Activated naive CD4-positive, alpha-beta T cell treated with anti-CD3 and anti-CD28 coated beads, Interleukin-2, amount 10 ng/mL, durations not matched to agents 7 days and 5 days (primary cell): ENCODE measurements around the gene PAK6.

Source experiments
- CTCF ChIA-PET: fragments of 350-600 bp; sonication (Branson Sonifier 250); formaldehyde crosslinking; loops from one replicate; lab custom pipeline; 2021; ENCODE audit warnings: antibody characterized with exemption; lab: Charles Lee
- DNase-seq: peaks from one replicate; pipeline ENCODE4 v3.0.0-alpha.2; 2020
- H3K27ac Mint-ChIP-seq: one replicate; pipeline ENCODE4 v1.8.0; 2021; ENCODE audit warnings: mild to moderate bottlenecking, moderate library complexity, mixed read lengths
- H3K27me3 Mint-ChIP-seq: one replicate; pipeline ENCODE4 v1.8.0; 2021; ENCODE audit warnings: mild to moderate bottlenecking, mixed read lengths
- H3K36me3 Mint-ChIP-seq: one replicate; pipeline ENCODE4 v1.8.0; 2021; ENCODE audit warnings: mixed read lengths
- H3K4me1 Mint-ChIP-seq: one replicate; pipeline ENCODE4 v1.8.0; 2021; ENCODE audit warnings: mixed read lengths
- H3K4me3 Mint-ChIP-seq: one replicate; pipeline ENCODE4 v1.8.0; 2021; ENCODE audit warnings: mild to moderate bottlenecking, moderate library complexity, mixed read lengths
- H3K9me3 Mint-ChIP-seq: one replicate; pipeline ENCODE4 v1.8.0; 2021; ENCODE audit warnings: mixed read lengths

PAK6 gene

DNA sequence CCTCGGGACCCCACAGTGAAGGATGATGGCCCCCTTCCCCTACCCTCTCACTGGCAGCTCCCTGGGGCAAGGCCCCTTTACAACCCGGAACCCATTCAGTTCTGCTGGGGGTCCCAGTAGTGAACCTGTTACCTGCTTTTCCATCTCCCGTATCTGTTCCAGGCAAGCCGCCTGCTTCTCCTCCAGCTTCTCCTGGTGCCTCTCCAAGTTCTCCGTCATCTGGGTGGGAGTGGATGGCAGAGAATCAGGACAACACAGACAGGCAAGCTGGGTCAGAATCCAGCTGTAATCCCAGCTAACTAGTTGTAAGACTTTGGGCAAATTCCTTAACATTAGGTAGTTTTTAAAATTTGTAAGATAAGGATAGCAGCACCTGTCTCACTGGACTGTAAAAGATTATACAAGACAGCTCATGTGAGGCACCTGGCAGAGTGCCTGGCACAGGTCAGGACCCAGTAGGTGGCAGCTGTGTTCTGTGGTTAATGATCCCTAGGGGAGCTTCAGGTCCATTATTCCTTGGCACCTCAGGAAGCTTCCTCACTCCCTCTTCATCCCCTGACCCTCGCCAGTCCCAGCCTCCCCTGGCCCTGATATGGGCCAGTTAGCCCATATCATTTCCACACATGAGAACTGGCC, 50.4 kb downstream of the PAK6 start:
- Mint-ChIP-seq H3K4me1 (no peaks in the 10 kb centered on the region), H3K36me3 (peaks cover 12% of the 10 kb centered on the region), H3K9me3 (no peaks in the 10 kb centered on the region), H3K4me3 (no peak overlapping the region), H3K27me3 (peaks cover 9% of the 10 kb centered on the region), H3K27ac (no peak overlapping the region)
- no peak for DNase-seq
- CTCF ChIA-PET = interaction anchor here (0.7 to 8.5 kb wide), 4 partner anchors 10 to 49 kb away, joined by 3 to 81 read pairs (median 12); partner anchors contain the start of gene PLCB2

DNA sequence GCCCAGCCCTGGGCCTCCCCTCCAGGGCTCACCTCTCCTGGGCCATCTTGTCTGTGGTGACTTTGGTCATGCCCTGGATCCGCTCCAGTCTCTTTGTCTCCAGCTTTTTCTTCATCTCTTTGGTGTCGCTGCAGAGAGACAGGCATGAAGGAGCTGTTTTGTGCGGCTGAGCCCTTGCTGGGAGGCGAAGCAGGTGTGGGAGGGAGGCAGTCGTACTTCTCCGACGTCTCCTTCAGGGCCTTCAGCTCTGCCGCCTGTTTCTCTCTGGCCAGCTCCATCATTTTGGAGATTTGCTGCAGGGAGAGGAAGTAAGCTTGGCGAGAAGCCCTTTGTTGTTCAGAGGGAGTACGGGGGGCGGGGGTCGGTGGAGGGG, 51.7 kb downstream of the PAK6 start:
- H3K27me3 Mint-ChIP-seq = no peaks in the 10 kb centered on the region
- no peak for DNase-seq
- no peaks in the 10 kb centered on the region for H3K9me3 Mint-ChIP-seq
- H3K4me3 Mint-ChIP-seq = no peak overlapping the region
- H3K36me3 Mint-ChIP-seq = peaks cover 16% of the 10 kb centered on the region
- no peaks in the 10 kb centered on the region for H3K4me1 Mint-ChIP-seq
- CTCF ChIA-PET = interaction anchor here (0.7 to 8.5 kb wide), 3 partner anchors 12 to 19 kb away, joined by 3 to 81 read pairs (median 22); partner anchors contain the start of gene PLCB2
- H3K27ac Mint-ChIP-seq = no peak overlapping the region

DNA sequence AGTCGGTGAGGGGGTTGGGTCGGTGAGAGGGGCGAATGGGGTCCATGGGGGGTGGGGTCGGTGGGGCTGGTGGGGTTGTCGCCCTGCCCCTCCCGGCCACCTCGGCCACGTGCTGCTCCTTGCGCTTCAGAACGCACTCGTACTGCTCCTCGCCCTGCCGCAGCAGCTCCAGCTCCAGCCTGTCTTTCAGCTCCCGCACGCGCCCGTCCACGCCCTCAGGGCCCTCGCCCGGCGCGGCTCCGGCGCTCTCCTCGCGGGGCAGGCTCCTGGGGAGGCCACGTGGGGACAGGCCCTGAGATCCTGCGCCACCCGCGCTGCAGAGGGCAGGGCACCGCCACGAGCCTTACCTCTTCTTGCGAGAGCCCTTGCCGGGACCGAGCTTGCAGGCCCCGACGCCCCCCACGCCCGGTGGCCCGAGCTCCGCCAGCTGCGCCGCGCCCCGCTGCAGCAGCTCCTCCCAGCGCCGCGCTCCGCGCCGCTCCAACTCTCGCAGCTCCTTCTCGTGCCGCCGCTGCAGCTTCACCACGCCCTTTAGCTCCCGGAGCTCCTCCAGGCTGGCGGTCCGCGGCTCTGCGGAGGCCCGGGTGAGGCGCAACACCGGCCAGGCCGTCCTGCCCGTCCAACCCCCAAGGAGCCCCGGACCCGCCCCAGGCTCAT, 52.2 kb downstream of the PAK6 start:
- Mint-ChIP-seq H3K27ac (no peak overlapping the region), H3K36me3 (peaks cover 17% of the 10 kb centered on the region), H3K4me3 (no peak overlapping the region), H3K9me3 (no peaks in the 10 kb centered on the region), H3K4me1 (no peaks in the 10 kb centered on the region), H3K27me3 (no peaks in the 10 kb centered on the region)
- no peak for DNase-seq
- CTCF ChIA-PET = interaction anchor here (0.7 to 8.5 kb wide), 4 partner anchors 12 to 54 kb away, joined by 3 to 81 read pairs (median 13); partner anchors contain the start of gene PLCB2

DNA sequence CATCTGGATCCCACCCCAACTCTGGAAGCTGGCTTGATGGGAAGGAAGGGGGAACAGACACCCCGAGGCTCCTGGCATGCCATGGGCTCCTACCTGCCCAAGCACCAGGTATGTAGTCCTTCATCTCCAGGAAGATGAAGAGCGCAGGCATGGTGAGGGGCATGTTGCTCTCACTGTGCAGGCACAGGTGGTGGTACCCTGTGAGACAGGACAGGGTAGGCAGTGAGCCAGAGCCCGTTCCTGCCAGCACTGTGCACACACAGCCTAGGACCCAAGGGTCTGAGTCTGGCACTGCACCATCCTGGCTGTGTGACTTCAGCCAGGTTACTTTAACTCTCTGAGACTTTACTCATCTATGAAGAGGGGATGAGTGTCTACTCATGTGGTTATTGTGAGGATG, 53.4 kb downstream of the PAK6 start:
- CTCF ChIA-PET = interaction anchor here (1.4 to 8.5 kb wide), 2 partner anchors 17 to 52 kb away, joined by 4 to 81 read pairs; partner anchors contain the start of gene PLCB2
- H3K4me3 Mint-ChIP-seq = no peak overlapping the region
- no peaks in the 10 kb centered on the region for H3K27me3 Mint-ChIP-seq
- no peak for DNase-seq
- no peaks in the 10 kb centered on the region for H3K9me3 Mint-ChIP-seq
- no peaks in the 10 kb centered on the region for H3K4me1 Mint-ChIP-seq
- no peak overlapping the region for H3K27ac Mint-ChIP-seq
- peaks cover 20% of the 10 kb centered on the region for H3K36me3 Mint-ChIP-seq

DNA sequence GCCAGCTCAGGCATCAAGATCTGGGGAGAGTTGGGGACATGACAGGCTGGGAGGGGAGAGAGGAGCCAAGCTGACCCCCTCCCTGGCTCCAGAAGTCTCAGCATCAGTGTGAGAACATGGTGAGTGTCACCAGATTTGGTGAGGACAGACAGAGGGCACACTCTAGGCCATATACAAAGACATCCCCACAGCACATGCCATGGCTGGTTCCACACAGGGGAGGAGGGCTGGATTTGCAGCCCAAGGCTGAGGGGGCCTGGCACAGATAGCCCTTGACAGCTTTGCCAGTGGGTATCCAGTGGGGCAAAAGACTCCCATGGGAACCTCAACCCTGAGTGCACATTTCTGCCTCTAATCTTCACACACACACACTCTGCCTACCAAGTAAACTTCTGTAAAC, 54.1 kb downstream of the PAK6 start:
- no peaks in the 10 kb centered on the region for H3K9me3 Mint-ChIP-seq
- H3K27ac Mint-ChIP-seq = no peak overlapping the region
- H3K4me3 Mint-ChIP-seq = no peak overlapping the region
- H3K4me1 Mint-ChIP-seq = no peaks in the 10 kb centered on the region
- no peaks in the 10 kb centered on the region for H3K27me3 Mint-ChIP-seq
- no peak for DNase-seq
- CTCF ChIA-PET = interaction anchor here (0.8 to 8.5 kb wide), 3 partner anchors 10 to 16 kb away, joined by 3 to 81 read pairs (median 4); partner anchors contain the start of genes ANKRD63 and PLCB2
- peaks cover 21% of the 10 kb centered on the region for H3K36me3 Mint-ChIP-seq

DNA sequence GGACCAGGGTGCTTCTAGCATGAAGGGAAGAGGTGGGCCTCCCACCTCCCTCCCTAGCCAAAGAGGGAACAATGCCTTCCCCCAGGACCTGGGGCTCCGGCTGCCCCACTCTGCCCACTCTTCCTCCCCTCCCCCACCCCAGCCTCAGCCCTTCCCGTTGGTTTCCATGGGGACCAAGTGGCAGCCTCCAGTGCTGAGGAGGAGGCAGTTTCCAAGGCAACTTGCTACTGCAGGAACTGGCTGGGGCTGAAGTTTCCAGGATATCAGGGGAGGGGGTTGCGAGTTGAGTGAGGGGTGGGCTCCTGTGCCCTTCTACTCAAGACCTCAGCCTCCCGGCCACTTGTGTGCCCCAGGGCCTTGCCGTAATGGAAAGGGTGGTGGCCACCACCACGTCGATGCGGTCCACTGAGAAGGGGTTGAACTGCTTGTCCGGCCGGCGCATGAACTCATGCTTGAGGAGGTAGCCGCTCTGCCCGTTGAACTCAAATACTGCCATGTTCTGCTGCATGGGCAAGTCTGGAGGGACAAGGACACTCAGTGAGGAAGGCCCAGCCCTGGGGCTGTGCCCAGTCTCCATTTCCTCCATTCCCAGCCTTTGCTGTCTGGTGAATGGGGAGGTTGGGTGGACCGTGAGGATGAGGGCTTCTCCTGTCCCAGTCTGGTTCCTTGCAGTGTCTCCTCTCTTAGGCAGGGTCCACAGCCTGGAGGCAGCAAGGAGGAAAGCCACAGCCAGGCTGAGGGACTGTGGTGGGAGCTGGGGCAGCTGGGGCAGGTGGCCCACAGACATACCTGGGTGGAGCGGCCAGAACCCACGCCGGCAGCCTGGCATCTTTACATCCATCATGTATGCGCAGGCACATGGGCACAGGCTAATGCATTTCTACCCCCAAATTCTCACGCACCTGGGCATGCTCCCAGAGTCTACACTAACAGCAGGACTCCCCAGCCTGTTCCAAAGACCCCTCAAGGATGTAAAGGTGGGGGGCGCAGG, 55.3 kb downstream of the PAK6 start:
- H3K9me3 Mint-ChIP-seq = no peaks in the 10 kb centered on the region
- CTCF ChIA-PET = interaction anchor here (0.8 to 3.9 kb wide), 3 partner anchors 11 to 15 kb away, joined by 3 to 20 read pairs (median 4); partner anchors contain the start of genes ANKRD63 and PLCB2
- no peak overlapping the region for H3K4me3 Mint-ChIP-seq
- H3K27me3 Mint-ChIP-seq = no peaks in the 10 kb centered on the region
- H3K27ac Mint-ChIP-seq = no peak overlapping the region
- H3K4me1 Mint-ChIP-seq = no peaks in the 10 kb centered on the region
- peaks cover 21% of the 10 kb centered on the region for H3K36me3 Mint-ChIP-seq
- no peak for DNase-seq

DNA sequence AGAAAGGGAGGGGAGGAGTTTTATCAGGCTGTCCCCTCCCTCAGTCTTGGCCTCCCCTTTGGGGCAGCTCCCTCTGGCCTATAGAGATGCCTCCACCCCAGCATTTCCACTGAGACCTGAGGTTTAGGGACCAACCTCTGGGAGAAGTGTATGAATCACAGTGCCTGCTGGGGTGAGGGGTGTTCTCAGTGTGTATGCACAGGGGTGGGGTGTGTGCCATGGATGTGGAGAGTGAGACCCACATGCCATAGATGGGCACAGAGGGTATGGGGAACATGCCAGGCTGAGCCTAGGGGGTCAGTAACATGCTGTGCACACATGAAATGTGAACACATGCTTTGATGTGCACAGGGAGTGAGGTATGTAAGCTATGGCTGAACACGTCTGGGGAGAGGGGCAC, 56.4 kb downstream of the PAK6 start:
- no peak overlapping the region for H3K27ac Mint-ChIP-seq
- no peaks in the 10 kb centered on the region for H3K27me3 Mint-ChIP-seq
- H3K36me3 Mint-ChIP-seq = peaks cover 28% of the 10 kb centered on the region
- DNase-seq = no peak
- no peaks in the 10 kb centered on the region for H3K4me1 Mint-ChIP-seq
- CTCF ChIA-PET = interaction anchor here (0.6 to 3.9 kb wide), 2 partner anchors 13 to 109 kb away, joined by 3 to 20 read pairs; partner anchors contain the start of gene PLCB2
- H3K9me3 Mint-ChIP-seq = peaks cover 6% of the 10 kb centered on the region
- no peak overlapping the region for H3K4me3 Mint-ChIP-seq

DNA sequence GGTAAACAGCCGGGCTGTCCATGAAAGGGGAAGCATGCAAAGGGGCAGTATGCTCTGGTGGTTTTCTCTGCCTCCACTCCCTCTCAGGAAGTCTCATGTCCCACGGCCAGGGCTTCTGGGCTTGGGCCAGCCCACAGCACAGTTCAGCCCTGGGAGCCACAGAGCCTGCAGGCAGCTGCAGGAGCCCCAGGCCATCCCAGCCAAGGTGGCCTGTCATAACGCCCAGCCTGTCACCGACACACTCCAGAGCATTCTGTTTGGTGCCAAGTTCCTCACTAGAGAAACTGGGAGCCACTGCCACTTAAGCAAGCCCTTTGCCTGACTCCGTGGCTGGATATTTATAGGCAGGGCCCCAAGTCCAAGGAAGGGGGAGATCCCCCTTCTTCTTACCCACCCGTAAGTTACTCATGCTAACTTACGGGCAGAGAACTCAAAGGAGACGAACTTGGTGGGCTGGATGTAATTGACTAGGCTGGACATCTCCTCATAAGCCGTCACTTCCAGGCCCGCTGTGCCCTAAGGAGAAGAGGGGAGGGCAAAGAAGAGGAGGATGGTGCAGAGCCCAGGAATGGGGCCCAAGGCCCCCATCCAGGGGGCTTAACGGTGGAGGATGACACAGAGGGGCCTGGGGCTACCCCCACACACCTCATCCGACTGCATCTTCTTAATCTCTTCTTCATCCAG, 57.2 kb downstream of the PAK6 start:
- no peaks in the 10 kb centered on the region for H3K4me1 Mint-ChIP-seq
- CTCF ChIA-PET = interaction anchor here (1.4 to 3.9 kb wide), 2 partner anchors 12 to 21 kb away, joined by 5 to 20 read pairs; partner anchors contain the start of gene PLCB2
- no peaks in the 10 kb centered on the region for H3K27me3 Mint-ChIP-seq
- no peak overlapping the region for H3K4me3 Mint-ChIP-seq
- H3K9me3 Mint-ChIP-seq = peaks cover 10% of the 10 kb centered on the region
- H3K36me3 Mint-ChIP-seq = peaks cover 36% of the 10 kb centered on the region
- no peak for DNase-seq
- H3K27ac Mint-ChIP-seq = no peak overlapping the region

DNA sequence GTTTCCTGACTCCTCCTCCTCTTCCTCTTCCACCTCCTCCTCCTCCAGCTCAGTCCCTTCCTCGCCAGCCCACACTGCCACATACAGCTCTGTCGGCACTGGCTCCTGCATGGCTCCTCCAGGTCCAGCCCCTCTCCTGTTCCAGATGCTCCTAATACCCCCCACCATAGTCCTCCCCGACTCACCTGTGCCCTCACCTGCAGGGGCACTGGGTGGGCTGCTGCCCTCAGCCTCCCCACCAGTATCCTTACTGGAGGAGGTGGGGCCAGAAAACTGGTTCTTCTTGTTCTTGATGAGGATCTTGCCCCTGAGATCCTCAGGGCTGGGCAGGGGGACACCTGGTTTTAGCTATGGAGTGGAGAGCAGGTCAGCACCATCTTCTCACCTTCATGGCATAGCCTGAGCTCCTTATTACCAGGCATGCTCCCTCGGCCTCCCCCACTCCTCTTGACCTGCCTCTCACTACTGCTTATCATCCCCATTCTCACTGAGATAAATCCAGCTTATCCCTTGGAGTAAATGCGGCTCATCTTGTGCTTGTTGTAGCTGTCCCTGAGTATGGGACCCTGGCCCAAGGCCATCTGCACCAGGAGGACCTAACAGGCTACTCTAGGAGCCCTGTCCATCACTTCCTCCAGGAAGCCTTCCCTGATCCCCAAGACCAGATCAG, 57.8 kb downstream of the PAK6 start:
- no peaks in the 10 kb centered on the region for H3K27me3 Mint-ChIP-seq
- no peak overlapping the region for H3K4me3 Mint-ChIP-seq
- H3K9me3 Mint-ChIP-seq = peaks cover 10% of the 10 kb centered on the region
- no peak overlapping the region for H3K27ac Mint-ChIP-seq
- H3K4me1 Mint-ChIP-seq = no peaks in the 10 kb centered on the region
- DNase-seq = no peak
- peaks cover 41% of the 10 kb centered on the region for H3K36me3 Mint-ChIP-seq
- CTCF ChIA-PET = interaction anchor here (1.4 to 3.9 kb wide), 2 partner anchors 12 to 22 kb away, joined by 5 to 20 read pairs; partner anchors contain the start of gene PLCB2

DNA sequence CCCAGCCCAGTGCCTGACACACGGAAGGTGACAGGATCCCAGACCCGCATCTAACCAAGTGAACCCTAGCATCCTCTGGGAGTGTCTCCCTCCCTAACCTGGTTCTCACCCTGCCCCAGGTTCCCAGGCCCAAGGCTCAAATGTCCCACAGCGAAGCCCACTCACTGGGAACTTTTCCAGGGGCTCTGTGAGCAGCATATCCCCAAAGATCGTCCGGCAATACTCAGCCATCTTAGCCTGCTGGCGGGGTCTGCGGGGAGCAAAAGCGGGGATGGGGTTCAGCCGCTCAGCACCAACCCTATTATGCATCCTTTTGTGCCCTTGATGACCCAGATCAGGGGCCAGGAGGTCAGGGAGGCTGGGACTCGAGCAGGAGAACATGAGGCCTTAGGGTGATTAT, 58.5 kb downstream of the PAK6 start:
- no peaks in the 10 kb centered on the region for H3K4me1 Mint-ChIP-seq
- H3K27ac Mint-ChIP-seq = no peak overlapping the region
- DNase-seq = no peak
- H3K27me3 Mint-ChIP-seq = no peaks in the 10 kb centered on the region
- H3K4me3 Mint-ChIP-seq = no peak overlapping the region
- H3K9me3 Mint-ChIP-seq = peaks cover 10% of the 10 kb centered on the region
- CTCF ChIA-PET = interaction anchor here (1.4 to 3.9 kb wide), 2 partner anchors 11 to 22 kb away, joined by 5 to 20 read pairs; partner anchors contain the start of gene PLCB2
- H3K36me3 Mint-ChIP-seq = peaks cover 46% of the 10 kb centered on the region

DNA sequence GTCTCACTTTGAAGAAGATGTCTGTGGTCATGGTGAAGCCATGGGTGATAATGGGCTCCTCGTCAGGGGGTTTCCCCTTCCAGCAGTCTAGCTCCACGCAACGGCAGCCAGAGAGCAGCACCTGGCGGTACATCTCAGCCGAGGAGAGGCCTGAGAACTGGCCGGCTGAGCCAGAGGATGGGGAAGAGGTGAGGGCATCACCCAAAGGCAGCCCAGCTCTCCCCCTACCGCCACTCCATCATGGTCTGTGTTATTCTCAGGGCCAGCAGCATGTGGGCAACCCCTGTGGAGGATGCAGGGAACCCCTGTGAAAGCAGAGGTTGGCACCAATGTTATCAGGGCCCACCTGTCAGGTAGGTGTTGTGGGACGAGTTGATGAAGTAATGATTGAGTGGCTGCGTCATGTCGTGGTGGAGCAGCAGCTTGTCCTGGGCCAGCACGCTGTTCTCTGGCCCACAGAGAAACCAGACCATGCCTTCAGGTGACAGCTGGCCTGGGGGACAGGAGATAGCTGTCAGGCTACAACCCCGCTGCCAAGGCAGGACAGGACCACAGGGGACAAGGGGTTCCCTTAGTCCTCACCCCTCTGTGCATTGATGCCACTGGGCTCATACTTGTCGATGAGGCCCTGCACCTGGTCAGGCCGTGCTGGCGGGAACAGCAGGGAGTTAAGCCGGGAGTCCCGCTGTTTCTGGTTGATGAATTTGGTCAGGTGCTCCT, 59.5 kb downstream of the PAK6 start:
- Mint-ChIP-seq H3K27me3 (no peaks in the 10 kb centered on the region), H3K36me3 (peaks cover 50% of the 10 kb centered on the region), H3K9me3 (peaks cover 10% of the 10 kb centered on the region), H3K27ac (no peak overlapping the region), H3K4me1 (no peaks in the 10 kb centered on the region), H3K4me3 (no peak overlapping the region)
- no peak for DNase-seq
- CTCF ChIA-PET = interaction anchor here (0.8 to 1.1 kb wide), 2 partner anchors 19 to 68 kb away, joined by 3 read pairs; no protein-coding TSS in a partner anchor

DNA sequence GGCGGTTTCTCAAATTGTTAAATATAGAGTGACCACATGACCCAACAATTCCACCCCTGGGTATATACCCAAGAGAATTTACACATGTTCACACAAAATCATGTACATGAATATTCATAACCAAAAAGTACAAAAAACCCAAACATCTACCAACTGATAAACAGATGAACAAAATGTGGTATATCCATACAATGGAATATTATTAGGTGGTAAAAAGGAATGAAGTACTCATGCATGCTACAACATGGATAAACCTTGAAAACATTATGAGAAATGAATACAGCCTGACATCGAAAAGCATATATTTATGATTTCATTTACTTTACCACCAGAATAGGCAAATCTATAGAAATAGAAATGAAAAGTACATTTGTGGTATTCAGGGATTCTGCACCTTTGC, 61.5 kb downstream of the PAK6 start:
- no peaks in the 10 kb centered on the region for H3K27me3 Mint-ChIP-seq
- H3K4me1 Mint-ChIP-seq = peaks cover 9% of the 10 kb centered on the region
- peaks cover 10% of the 10 kb centered on the region for H3K9me3 Mint-ChIP-seq
- no peak overlapping the region for H3K4me3 Mint-ChIP-seq
- no peak overlapping the region for H3K27ac Mint-ChIP-seq
- CTCF ChIA-PET = interaction anchor here (18.2 kb wide), 1 partner anchor 25 kb away, joined by 401 read pairs; no protein-coding TSS in a partner anchor
- no peak for DNase-seq
- peaks cover 60% of the 10 kb centered on the region for H3K36me3 Mint-ChIP-seq
